ENCODE data around the gene SULF2. TPM values are rescaled to one million over a fixed set of nuclear protein-coding genes. Genes with fewer than 3 reads are reported as not detected.

SULF2 gene
- total RNA-seq, 2 experiments from 2014 or later = 0.79 to 2.0 TPM

DNA sequence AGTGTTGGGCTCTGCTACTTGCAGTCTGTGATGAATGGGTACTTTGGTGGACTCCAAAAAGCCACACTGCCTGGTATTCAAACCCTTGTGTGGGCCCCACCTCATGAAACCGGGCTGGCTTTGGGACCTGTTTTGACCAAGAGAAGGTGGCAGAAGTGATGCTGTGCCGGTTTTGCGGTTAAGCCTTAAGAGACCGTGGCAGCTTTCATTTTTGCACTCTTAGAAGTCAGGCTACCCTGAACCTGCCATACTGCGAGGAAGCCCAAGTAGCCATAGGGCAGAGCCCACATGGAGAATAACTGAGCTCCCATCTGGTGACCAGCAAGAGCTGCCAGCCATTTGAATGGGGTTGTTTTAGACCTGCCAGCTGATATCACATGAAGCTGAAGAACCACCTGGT is 10.2 kb downstream of the SULF2 start:
- Mint-ChIP-seq H3K9me3 (ENCODE audit: low read depth) (no peaks in the 10 kb centered on the region), H3K4me3 (no peak overlapping the region), H3K27ac (no peak overlapping the region), H3K36me3 (no peaks in the 10 kb centered on the region), H3K27me3 (peaks cover 4% of the 10 kb centered on the region), H3K4me1 (no peaks in the 10 kb centered on the region)
- CTCF ChIA-PET = interaction anchor here (1.4 kb wide), 1 partner anchor 846 kb away, joined by 5 read pairs; no protein-coding TSS in a partner anchor
- ATAC-seq (no peak), DNase-seq (no peak)

DNA sequence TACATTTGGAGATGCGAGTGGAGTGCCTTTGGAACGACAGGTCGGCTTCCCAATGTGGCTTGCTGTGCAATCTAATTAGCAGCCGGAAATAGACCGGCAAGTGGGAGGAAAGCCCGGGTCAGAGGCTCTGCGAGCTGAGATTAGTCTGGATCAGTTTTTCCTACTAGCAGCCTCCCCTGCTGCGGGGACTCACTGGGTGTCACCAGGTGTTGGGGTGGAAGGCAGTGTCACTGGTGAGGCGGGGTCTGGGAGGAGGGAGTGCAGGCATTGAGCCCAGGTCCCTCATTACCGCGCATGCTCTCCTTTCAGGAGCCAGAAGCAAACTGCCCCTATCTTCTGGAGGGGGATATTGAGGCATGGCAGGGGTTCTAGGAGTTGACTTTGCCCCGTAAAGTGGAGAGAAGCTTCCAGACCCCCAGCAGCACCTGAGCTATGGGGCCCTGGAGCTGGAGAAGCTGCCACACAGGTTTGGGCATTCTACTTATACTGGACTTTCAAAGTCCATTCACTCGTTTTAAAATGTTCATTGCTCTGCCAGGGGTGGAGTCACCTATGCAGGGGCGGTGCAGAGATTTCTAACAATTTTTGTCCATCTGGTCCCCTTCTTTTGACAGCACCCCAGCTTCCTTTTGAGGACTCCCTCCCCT is 11.0 kb downstream of the SULF2 start:
- Mint-ChIP-seq H3K9me3 (ENCODE audit: low read depth) (no peaks in the 10 kb centered on the region), H3K27me3 (peaks cover 4% of the 10 kb centered on the region), H3K4me3 (no peak overlapping the region), H3K36me3 (no peaks in the 10 kb centered on the region), H3K27ac (no peak overlapping the region), H3K4me1 (no peaks in the 10 kb centered on the region)
- CTCF ChIA-PET = interaction anchor here (1.4 kb wide), 1 partner anchor 847 kb away, joined by 5 read pairs; no protein-coding TSS in a partner anchor
- ATAC-seq (no peak), DNase-seq (no peak)

DNA sequence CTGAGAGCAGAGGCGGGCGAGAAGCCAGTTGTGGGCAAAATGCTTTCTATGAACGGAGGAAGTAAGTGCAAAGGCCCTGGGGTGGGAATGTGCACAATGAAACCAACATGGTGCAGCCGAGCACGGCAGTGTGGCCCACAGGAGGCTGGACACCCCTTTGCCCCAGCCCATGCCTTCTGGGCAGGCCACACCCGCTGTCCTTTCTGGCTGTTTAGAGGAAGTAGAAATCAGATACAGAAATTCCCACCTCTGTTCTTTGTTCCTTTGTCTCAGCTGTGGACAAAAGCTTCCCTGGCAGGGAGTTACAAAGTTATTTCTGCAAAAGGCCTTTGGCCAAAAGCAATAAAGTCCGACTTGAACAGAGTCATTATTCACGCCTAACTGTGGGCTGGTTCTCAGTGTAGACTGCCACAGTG is 11.9 kb downstream of the SULF2 start:
- Mint-ChIP-seq H3K9me3 (ENCODE audit: low read depth) (no peaks in the 10 kb centered on the region), H3K36me3 (no peaks in the 10 kb centered on the region), H3K4me1 (no peaks in the 10 kb centered on the region), H3K27ac (no peak overlapping the region), H3K4me3 (no peak overlapping the region), H3K27me3 (peaks cover 4% of the 10 kb centered on the region)
- CTCF ChIA-PET = interaction anchor here (1.4 kb wide), 1 partner anchor 848 kb away, joined by 5 read pairs; no protein-coding TSS in a partner anchor
- ATAC-seq (no peak), DNase-seq (no peak)

GRCh38 chr20:47770935-47771334 is 14.3 kb downstream of the SULF2 start:
- peaks cover 8% of the 10 kb centered on the region for H3K27me3 Mint-ChIP-seq
- no peaks in the 10 kb centered on the region for H3K9me3 Mint-ChIP-seq (ENCODE audit: low read depth)
- no peak overlapping the region for H3K4me3 Mint-ChIP-seq
- ATAC-seq = no peak
- DNase-seq = no peak
- no peaks in the 10 kb centered on the region for H3K4me1 Mint-ChIP-seq
- CTCF ChIA-PET = no interaction called here
- H3K27ac Mint-ChIP-seq = no peak overlapping the region
- H3K36me3 Mint-ChIP-seq = no peaks in the 10 kb centered on the region

DNA sequence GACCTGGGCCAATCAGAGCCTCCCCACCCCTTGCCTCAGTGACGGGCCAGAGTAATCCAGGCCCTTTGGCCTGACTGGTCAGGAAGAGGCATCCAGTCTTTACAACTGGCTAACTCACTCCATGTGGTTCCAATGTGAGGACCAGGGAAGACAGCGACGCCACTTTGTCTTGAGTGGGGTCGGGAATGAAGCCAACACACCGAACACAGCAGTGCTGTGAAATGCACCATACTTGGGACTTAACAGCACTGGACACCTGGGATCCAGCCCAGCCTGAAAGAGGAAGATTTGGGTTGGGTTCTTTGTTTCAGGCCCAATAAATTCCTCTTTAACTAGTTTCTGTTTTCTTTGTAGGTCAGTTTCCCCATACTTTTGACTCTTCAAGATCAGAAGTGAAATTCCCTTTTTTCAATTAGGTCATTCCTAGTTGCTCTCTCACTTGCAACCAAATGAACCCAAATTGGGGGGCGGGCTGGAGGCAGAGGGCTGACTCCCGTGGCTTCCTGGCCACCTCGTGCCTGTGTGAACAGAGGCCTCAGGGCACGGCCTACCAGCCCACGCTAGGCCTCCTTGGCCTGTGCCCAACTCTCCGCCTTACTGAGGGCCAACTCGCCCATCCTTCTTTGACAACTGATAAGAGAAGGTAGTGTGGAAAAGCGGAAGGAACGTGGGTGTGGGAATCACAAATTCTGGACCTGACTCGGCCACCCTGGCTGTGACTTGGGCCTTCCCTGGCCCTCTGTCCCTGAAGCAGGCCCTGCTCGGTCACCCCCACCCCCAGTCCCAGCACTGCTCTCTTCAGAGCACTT is 17.1 kb downstream of the SULF2 start:
- no peak for DNase-seq
- Mint-ChIP-seq H3K27ac (no peak overlapping the region), H3K4me1 (no peaks in the 10 kb centered on the region), H3K27me3 (peaks cover 21% of the 10 kb centered on the region), H3K36me3 (no peaks in the 10 kb centered on the region), H3K4me3 (no peak overlapping the region), H3K9me3 (ENCODE audit: low read depth) (no peaks in the 10 kb centered on the region)
- ATAC-seq = no peak
- CTCF ChIA-PET = no interaction called here

DNA sequence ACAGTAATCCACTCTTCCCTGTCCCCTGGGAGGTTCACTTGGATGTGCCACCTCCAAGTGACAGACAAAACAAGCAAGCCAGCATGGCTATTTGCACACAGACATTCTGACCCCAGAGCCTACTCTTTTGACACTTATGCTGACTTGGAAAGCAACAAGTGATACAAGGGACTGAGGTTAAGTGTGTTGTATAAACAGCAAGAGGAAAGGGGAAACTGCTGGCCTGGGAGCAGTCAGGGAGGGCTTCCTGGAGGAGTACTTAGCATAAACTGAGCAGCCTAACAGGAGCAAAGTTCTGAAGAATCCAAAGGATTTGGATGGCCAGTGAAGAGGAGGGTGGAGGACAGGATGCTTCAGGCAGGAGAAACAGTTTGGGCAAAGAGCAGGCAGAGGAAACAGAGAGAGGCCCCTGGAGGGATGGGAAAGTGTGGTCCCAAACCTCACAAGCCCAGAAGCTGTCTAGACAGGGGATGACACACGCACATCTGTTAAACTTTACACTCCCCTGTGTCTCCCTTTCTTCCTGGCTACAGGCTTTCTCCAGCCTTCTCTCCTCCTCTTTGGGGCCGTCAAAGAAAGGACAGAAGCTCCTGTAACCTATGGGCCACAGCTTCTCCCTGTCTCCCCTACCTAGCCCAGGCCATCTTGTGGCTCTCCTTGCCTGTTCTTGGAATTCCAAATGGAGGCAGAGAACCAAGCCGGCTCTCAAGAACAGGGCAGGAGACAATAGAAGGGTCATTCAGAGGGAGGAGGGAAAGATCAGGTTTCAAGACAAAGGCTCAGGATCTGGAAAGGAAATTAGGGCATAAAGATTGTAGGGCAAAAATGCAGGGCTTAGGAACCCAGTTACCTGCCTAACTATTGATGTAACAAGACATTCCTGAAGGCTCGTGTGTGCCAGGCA is 19.3 kb downstream of the SULF2 start:
- no peaks in the 10 kb centered on the region for H3K9me3 Mint-ChIP-seq (ENCODE audit: low read depth)
- ATAC-seq = no peak
- no peaks in the 10 kb centered on the region for H3K36me3 Mint-ChIP-seq
- no peak overlapping the region for H3K27ac Mint-ChIP-seq
- no peak overlapping the region for H3K4me3 Mint-ChIP-seq
- peaks cover 32% of the 10 kb centered on the region for H3K27me3 Mint-ChIP-seq
- no peaks in the 10 kb centered on the region for H3K4me1 Mint-ChIP-seq
- DNase-seq = no peak
- CTCF ChIA-PET = no interaction called here

DNA sequence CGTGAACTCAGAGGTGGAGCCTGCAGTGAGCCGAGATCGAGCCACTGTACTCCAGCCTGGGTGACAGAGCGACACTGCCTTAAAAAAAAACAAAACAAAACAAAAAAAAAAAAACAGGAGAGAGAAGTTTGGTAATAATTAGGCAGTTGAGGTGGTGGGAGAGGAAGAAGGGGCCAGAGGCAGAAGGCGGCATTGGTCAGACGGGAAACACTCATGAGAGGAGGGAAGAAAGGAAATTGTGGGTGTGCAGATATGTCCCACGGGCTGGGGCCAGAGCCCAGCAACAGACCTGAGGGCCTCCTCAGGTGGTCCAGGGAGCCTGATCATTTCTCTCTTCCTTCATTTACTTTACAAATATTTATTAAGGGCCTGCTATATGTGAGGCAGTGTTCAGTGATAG is 20.0 kb downstream of the SULF2 start:
- CTCF ChIA-PET = no interaction called here
- Mint-ChIP-seq H3K4me1 (no peaks in the 10 kb centered on the region), H3K27me3 (peaks cover 35% of the 10 kb centered on the region)

GRCh38 chr20:47764154-47764733 is 21.0 kb downstream of the SULF2 start:
- CTCF ChIA-PET = no interaction called here
- Mint-ChIP-seq H3K27me3 (peaks cover 35% of the 10 kb centered on the region), H3K9me3 (ENCODE audit: low read depth) (no peaks in the 10 kb centered on the region), H3K27ac (no peak overlapping the region), H3K4me3 (no peak overlapping the region), H3K4me1 (no peaks in the 10 kb centered on the region), H3K36me3 (no peaks in the 10 kb centered on the region)
- ATAC-seq (no peak), DNase-seq (no peak)

More for the DNA sequence above, 20.0 kb downstream of the SULF2 start:
- ATAC-seq (no peak), DNase-seq (no peak)
- Mint-ChIP-seq H3K36me3 (no peaks in the 10 kb centered on the region), H3K27ac (no peak overlapping the region), H3K9me3 (ENCODE audit: low read depth) (no peaks in the 10 kb centered on the region), H3K4me3 (no peak overlapping the region)

DNA sequence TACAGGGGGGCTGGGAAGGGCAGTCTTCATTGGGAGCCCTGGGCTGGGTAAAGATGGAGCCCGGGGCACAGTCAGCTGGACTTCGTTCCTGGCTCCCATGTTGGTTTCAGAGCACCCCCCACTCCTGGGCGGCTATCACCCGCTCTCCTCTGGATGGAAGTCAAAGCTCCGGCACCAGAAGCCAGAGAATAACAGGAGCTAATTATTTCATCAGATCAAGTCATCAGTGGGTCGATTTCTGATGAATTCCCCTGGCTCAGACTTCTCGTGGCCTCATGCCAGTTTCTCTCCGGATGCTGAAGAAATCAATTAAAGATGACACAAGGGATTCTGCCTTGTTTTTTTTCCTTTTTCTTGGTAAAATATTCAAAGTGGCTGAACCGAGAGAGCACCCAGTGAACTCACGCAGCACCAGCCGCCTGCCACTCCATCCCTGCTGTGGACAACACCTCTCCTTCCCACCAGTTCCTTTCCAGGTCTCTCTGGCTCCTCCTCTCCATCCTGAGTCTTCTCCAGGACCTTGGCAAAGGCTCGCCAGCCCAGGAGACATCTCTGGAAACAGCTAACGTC is 22.5 kb downstream of the SULF2 start:
- no peak for DNase-seq
- no peaks in the 10 kb centered on the region for H3K4me1 Mint-ChIP-seq
- no peaks in the 10 kb centered on the region for H3K36me3 Mint-ChIP-seq
- ATAC-seq = no peak
- H3K27ac Mint-ChIP-seq = no peak overlapping the region
- CTCF ChIA-PET = interaction anchor here (1.0 kb wide), 1 partner anchor 38 kb away, joined by 3 read pairs; no protein-coding TSS in a partner anchor
- H3K4me3 Mint-ChIP-seq = no peak overlapping the region
- peaks cover 35% of the 10 kb centered on the region for H3K27me3 Mint-ChIP-seq
- H3K9me3 Mint-ChIP-seq (ENCODE audit: low read depth) = no peaks in the 10 kb centered on the region

DNA sequence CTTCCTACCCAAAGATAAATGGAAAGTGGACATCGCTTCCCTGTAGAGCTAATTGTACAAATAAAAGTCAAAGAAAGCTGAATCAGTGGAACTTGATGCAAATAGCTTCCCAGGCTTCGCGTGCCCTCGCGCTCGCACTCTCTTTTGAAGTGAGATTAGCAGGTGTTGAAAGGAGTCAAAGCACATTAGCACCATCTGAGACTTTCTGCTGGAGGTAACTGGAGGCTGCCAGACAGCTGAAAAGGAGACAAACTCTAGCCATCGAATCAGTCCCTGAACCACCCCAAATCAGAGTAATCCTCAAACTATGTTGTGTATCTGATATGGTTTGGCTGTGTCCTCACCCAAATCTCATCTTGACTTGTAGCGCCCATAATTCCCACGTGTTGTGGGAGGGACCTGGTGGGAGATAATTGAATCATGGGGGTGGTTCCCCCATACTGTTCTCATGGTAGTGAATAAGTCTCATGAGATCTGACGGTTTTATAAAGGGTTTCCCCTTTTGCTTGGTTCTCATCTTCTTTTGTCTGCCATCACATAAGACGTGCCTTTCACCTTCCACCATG is 23.7 kb downstream of the SULF2 start:
- peaks cover 35% of the 10 kb centered on the region for H3K27me3 Mint-ChIP-seq
- H3K4me1 Mint-ChIP-seq = no peaks in the 10 kb centered on the region
- H3K27ac Mint-ChIP-seq = no peak overlapping the region
- H3K36me3 Mint-ChIP-seq = no peaks in the 10 kb centered on the region
- CTCF ChIA-PET = no interaction called here
- H3K9me3 Mint-ChIP-seq (ENCODE audit: low read depth) = no peaks in the 10 kb centered on the region
- no peak for ATAC-seq
- H3K4me3 Mint-ChIP-seq = no peak overlapping the region
- no peak for DNase-seq

- ATAC-seq (no peak), DNase-seq (no peak)
- Mint-ChIP-seq H3K4me3 (no peak overlapping the region), H3K27ac (no peak overlapping the region), H3K27me3 (peaks cover 35% of the 10 kb centered on the region), H3K4me1 (no peaks in the 10 kb centered on the region), H3K9me3 (ENCODE audit: low read depth) (no peaks in the 10 kb centered on the region), H3K36me3 (no peaks in the 10 kb centered on the region)
- CTCF ChIA-PET = no interaction called here
Observed at GRCh38 chr20:47760686-47761481, 24.4 kb downstream of the SULF2 start.

Measured in activated CD8-positive, alpha-beta memory T cell treated with anti-CD3 and anti-CD28 coated beads, Interleukin-2, amount 10 ng/mL, durations not matched to agents 7 days and 5 days (primary cell).